NB4 (cell line): ENCODE measurements around the gene RASSF7.

Experiments used
- POLR2A ChIP-seq: IDR thresholded peaks from 2 replicates; pipeline ENCODE4 v1.6.1; 2011; ENCODE audit warnings: mild to moderate bottlenecking; ENCODE audit not compliant: insufficient read length; ENCODE audit errors: extremely low read depth
- TF ChIP-seq, protein P1 (sequence below): IDR thresholded peaks from one replicate; pipeline ENCODE4 v1.5.1; 2012; ENCODE audit warnings: low read depth, low read length
- TF ChIP-seq, protein P2 (sequence below): IDR thresholded peaks from 2 replicates; pipeline ENCODE4 v1.6.1; 2011; ENCODE audit warnings: low read depth, low read length

GRCh38 chr11:557328-558132 is 3.2 kb upstream of the RASSF7 start:
- TF ChIP-seq, protein P1, sequence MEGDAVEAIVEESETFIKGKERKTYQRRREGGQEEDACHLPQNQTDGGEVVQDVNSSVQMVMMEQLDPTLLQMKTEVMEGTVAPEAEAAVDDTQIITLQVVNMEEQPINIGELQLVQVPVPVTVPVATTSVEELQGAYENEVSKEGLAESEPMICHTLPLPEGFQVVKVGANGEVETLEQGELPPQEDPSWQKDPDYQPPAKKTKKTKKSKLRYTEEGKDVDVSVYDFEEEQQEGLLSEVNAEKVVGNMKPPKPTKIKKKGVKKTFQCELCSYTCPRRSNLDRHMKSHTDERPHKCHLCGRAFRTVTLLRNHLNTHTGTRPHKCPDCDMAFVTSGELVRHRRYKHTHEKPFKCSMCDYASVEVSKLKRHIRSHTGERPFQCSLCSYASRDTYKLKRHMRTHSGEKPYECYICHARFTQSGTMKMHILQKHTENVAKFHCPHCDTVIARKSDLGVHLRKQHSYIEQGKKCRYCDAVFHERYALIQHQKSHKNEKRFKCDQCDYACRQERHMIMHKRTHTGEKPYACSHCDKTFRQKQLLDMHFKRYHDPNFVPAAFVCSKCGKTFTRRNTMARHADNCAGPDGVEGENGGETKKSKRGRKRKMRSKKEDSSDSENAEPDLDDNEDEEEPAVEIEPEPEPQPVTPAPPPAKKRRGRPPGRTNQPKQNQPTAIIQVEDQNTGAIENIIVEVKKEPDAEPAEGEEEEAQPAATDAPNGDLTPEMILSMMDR, result no peak
- TF ChIP-seq POLR2A, result no peak
- TF ChIP-seq, protein P2, sequence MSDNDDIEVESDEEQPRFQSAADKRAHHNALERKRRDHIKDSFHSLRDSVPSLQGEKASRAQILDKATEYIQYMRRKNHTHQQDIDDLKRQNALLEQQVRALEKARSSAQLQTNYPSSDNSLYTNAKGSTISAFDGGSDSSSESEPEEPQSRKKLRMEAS, result no peak
